ENCODE measurements around the gene DNPH1.
A peak's percentile ranks its signal among the peaks of the same experiment; 100 is the strongest.

The DNPH1 gene

GRCh38 chr6:43243664-43244321, 14.5 kb upstream of the DNPH1 start:
- no peak for DNase-seq (ENCODE audit: low spot score)

- DNase-seq (ENCODE audit: low spot score), result no peak
Observed at GRCh38 chr6:43242908-43243663, 13.8 kb upstream of the DNPH1 start, which contains the start of gene TTBK1. TTBK1 (plus strand) TSS chr6:43243481; CDS start chr6:43246661, 3,180 bp downstream.

GRCh38 chr6:43241446-43241845, 12.2 kb upstream of the DNPH1 start:
- DNase-seq (ENCODE audit: low spot score), result no peak

- DNase-seq (ENCODE audit: low spot score), result no peak
Observed at GRCh38 chr6:43240950-43241349, 11.7 kb upstream of the DNPH1 start.

- no peak for DNase-seq (ENCODE audit: low spot score)
Observed at GRCh38 chr6:43239054-43239453, 9.8 kb upstream of the DNPH1 start.

- DNase-seq (ENCODE audit: low spot score), result no peak
Observed at GRCh38 chr6:43235841-43236240, 6.6 kb upstream of the DNPH1 start.

- no peak for DNase-seq (ENCODE audit: low spot score)
Observed at GRCh38 chr6:43231735-43232450, 2.6 kb upstream of the DNPH1 start.

- DNase-seq (ENCODE audit: low spot score), result no peak
Observed at GRCh38 chr6:43231053-43231452, 1.8 kb upstream of the DNPH1 start.

- DNase-seq (ENCODE audit: low spot score), result no peak
Observed at GRCh38 chr6:43229803-43230620, 731 bp upstream of the DNPH1 start.

- no peak for DNase-seq (ENCODE audit: low spot score)
Observed at GRCh38 chr6:43226192-43226851, 3.0 kb downstream of the DNPH1 start.

GRCh38 chr6:43223175-43223574, 6.1 kb downstream of the DNPH1 start:
- no peak for DNase-seq (ENCODE audit: low spot score)

GRCh38 chr6:43222418-43223059, 6.7 kb downstream of the DNPH1 start:
- DNase-seq (ENCODE audit: low spot score), result no peak

- DNase-seq (ENCODE audit: low spot score), result peak; percentile 57
Observed at GRCh38 chr6:43221046-43221972, 8.0 kb downstream of the DNPH1 start.

GRCh38 chr6:43220439-43220951, 8.8 kb downstream of the DNPH1 start:
- DNase-seq (ENCODE audit: low spot score), result no peak

- no peak for DNase-seq (ENCODE audit: low spot score)
Observed at GRCh38 chr6:43219814-43220213, 9.5 kb downstream of the DNPH1 start.

GRCh38 chr6:43219119-43219518, 10.2 kb downstream of the DNPH1 start:
- no peak for DNase-seq (ENCODE audit: low spot score)

GRCh38 chr6:43217351-43217750, 11.9 kb downstream of the DNPH1 start:
- no peak for DNase-seq (ENCODE audit: low spot score)

GRCh38 chr6:43216200-43216599, 13.1 kb downstream of the DNPH1 start:
- no peak for DNase-seq (ENCODE audit: low spot score)

GRCh38 chr6:43215066-43215465, 14.2 kb downstream of the DNPH1 start:
- DNase-seq (ENCODE audit: low spot score), result no peak

GRCh38 chr6:43213431-43213830, 15.8 kb downstream of the DNPH1 start:
- no peak for DNase-seq (ENCODE audit: low spot score)
